Esophagus muscularis mucosa (tissue), 4 donors: ENCODE measurements around the gene SORCS2. TPM values are rescaled to one million over a fixed set of nuclear protein-coding genes. Genes with fewer than 3 reads are reported as not detected.

Experiments
- DNase-seq: peaks from one replicate; pipeline ENCODE4 v3.0.0-alpha.2; 2017; ENCODE audit errors: extremely low spot score
- H3K27ac ChIP-seq, 4 donors: fragments of 200-600 bp; sonication (generic); replicated peaks in 1 of 4; 1 replicate in 3 of 4; 2 replicates in 1 of 4; pipeline ENCODE4 v1.5.1; 2016 to 2019; ENCODE audit warnings: mild to moderate bottlenecking in 1 of 4
- H3K27me3 ChIP-seq, 4 donors: fragments of 200-600 bp; sonication (generic); one replicate each; pipeline versions ENCODE4 v1.5.1 to v1.6.0; 2016 to 2019
- H3K36me3 ChIP-seq, 4 donors: fragments of 200-600 bp; sonication (generic); one replicate each; pipeline ENCODE4 v1.5.1; 2016 to 2019
- H3K4me1 ChIP-seq, 4 donors: fragments of 200-600 bp; sonication (generic); one replicate each; pipeline ENCODE4 v1.5.1; 2016 to 2019
- H3K4me3 ChIP-seq, 4 donors: fragments of 200-600 bp; sonication (generic); 1 replicate in 2 of 4; 2 replicates in 2 of 4; pipeline ENCODE4 v1.5.1; 2016 to 2019; ENCODE audit warnings: mild to moderate bottlenecking in 4 of 4, moderate library complexity in 1 of 4
- H3K9me3 ChIP-seq, 4 donors: fragments of 200-600 bp; sonication (generic); 1 replicate in 3 of 4; 2 replicates in 1 of 4; pipeline ENCODE4 v1.5.1; 2016 to 2019
- EP300 ChIP-seq: sonication (generic); formaldehyde crosslinking; IDR thresholded peaks from one replicate; pipeline ENCODE4 v1.6.1; 2017; ENCODE audit warnings: antibody characterized with exemption
- POLR2A ChIP-seq: fragments of 450-650 bp; IDR thresholded peaks from one replicate; pipeline ENCODE4 v1.6.1; 2017; ENCODE audit warnings: antibody characterized with exemption, moderate library complexity, mild to moderate bottlenecking, low read depth
- POLR2AphosphoS5 ChIP-seq, 2 donors: sonication (generic); formaldehyde crosslinking; IDR thresholded peaks; one replicate each; pipeline ENCODE4 v1.6.1; 2017; ENCODE audit warnings: antibody characterized with exemption in 2 of 2
- WGBS: methylation state at CpG from one replicate; pipeline ENCODE4 v1.1.5; 2018; 5-methylcytosine and 5-hydroxymethylcytosine counted together
- intact Hi-C: fragments of 100-400 bp; cut with DNase I; formaldehyde crosslinking; loops from one replicate; pipeline ENCODE4 v1.15.1; 2023
- total RNA-seq, 4 donors: library from RNA; depleted of rRNA; stranded (reverse); fragments of >200 nt; gene quantifications; one replicate each; pipeline versions ENCODE4 v1.1.0 to v1.2.1, GENCODE V29; 2016
- TF ChIP-seq, protein P1 (sequence below), 3 experiments: fragments of 200-600 bp in 2 of 3; fragments of 450-650 bp in 1 of 3; sonication (generic) in 2 of 3; IDR thresholded peaks; one replicate each; pipeline ENCODE4 v1.5.1; 2017 to 2019; ENCODE audit warnings: antibody characterized with exemption in 3 of 3, mild to moderate bottlenecking in 2 of 3, moderate library complexity in 1 of 3

Gene SORCS2
- total RNA-seq, 4 donors from 2014 or later: 3.3 to 10.1 (median 4.3) TPM

GRCh38 chr4:7171191-7171900 is 21.0 kb upstream of the SORCS2 start:
- no peaks in the 10 kb centered on the region for H3K36me3 ChIP-seq
- TF ChIP-seq EP300 (no peak), POLR2AphosphoS5 (IDR thresholded peaks at IDR 0.05) (no peak), POLR2A (no peak)
- TF ChIP-seq, protein P1, sequence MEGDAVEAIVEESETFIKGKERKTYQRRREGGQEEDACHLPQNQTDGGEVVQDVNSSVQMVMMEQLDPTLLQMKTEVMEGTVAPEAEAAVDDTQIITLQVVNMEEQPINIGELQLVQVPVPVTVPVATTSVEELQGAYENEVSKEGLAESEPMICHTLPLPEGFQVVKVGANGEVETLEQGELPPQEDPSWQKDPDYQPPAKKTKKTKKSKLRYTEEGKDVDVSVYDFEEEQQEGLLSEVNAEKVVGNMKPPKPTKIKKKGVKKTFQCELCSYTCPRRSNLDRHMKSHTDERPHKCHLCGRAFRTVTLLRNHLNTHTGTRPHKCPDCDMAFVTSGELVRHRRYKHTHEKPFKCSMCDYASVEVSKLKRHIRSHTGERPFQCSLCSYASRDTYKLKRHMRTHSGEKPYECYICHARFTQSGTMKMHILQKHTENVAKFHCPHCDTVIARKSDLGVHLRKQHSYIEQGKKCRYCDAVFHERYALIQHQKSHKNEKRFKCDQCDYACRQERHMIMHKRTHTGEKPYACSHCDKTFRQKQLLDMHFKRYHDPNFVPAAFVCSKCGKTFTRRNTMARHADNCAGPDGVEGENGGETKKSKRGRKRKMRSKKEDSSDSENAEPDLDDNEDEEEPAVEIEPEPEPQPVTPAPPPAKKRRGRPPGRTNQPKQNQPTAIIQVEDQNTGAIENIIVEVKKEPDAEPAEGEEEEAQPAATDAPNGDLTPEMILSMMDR (IDR thresholded peaks at IDR 0.05): no peak
- no peak overlapping the region for H3K4me3 ChIP-seq
- 86% methylated on average over 4 of the region's 4 CpGs for WGBS
- no peaks in the 10 kb centered on the region for H3K27me3 ChIP-seq
- no peak for DNase-seq
- no peaks in the 10 kb centered on the region for H3K4me1 ChIP-seq
- no peak overlapping the region for H3K27ac ChIP-seq
- intact Hi-C loops: no loop called here
- H3K9me3 ChIP-seq: no peaks in the 10 kb centered on the region

GRCh38 chr4:7172508-7172907 is 19.8 kb upstream of the SORCS2 start:
- Histone ChIP-seq H3K4me3 (no peak overlapping the region), H3K27me3 (no peaks in the 10 kb centered on the region), H3K36me3 (no peaks in the 10 kb centered on the region), H3K9me3 (no peaks in the 10 kb centered on the region), H3K4me1 (no peaks in the 10 kb centered on the region), H3K27ac (no peak overlapping the region)
- DNase-seq: no peak
- intact Hi-C loops: no loop called here
- TF ChIP-seq POLR2A (no peak), EP300 (no peak), POLR2AphosphoS5 (IDR thresholded peaks at IDR 0.05) (no peak)
- TF ChIP-seq, protein P1 (IDR thresholded peaks at IDR 0.05): no peak
- 100% methylated on average over 6 of the region's 6 CpGs for WGBS

DNA sequence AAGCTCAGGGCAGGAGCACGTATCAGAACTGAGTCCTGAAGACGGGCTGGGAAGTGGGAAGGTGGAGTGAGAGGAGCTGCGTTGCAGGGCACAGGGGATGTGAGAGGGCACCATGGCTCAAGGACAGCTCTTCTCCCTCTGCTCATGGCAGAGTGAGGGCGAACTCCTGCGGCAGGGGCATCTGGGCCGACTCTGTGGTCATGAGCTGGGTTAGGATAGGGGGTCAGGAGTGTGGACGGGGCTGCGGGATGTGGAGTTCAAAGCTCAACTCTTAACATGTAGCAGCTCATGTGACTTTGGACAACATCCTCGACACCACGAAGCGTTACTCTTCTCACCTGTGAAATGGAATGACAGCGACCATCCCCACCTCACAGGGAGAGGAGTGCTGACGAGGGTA is 19.4 kb upstream of the SORCS2 start:
- intact Hi-C loops: no loop called here
- Histone ChIP-seq H3K27me3 (no peaks in the 10 kb centered on the region), H3K9me3 (no peaks in the 10 kb centered on the region), H3K4me1 (no peaks in the 10 kb centered on the region), H3K4me3 (no peak overlapping the region), H3K27ac (no peak overlapping the region), H3K36me3 (no peaks in the 10 kb centered on the region)
- WGBS: 93% methylated on average over 13 of the region's 13 CpGs
- TF ChIP-seq POLR2AphosphoS5 (IDR thresholded peaks at IDR 0.05): no peak
- TF ChIP-seq, protein P1 (IDR thresholded peaks at IDR 0.05): no peak
- no peak for TF ChIP-seq POLR2A
- no peak for TF ChIP-seq EP300
- no peak for DNase-seq

DNA sequence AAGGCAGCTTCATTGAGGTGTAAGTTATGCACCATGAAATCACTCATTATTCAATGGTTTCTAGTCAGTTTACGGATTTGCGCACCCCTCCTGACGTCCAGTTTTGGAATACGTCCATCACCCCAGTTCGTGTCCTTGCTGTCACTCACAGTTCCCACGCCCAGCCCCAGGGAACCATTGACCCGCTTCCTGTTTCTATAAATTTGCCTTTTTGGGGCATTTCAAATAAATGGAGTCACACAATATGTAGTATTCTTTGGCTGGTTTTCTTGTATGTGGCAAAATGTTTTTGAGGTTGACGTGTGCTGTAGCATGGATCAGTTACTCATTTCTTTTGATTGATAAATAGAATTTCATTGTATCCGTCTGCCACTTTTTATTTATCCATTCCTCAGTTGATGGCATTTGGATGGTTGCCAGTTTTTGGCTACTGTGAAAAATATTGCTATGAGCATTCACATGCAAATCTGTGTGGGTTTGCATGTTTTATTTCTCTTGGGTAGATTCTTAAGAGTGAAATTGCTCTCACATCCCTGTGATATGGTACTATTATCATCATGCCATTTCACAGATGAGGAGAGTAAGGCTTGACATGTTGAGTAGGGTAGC is 18.4 kb upstream of the SORCS2 start:
- no peak overlapping the region for H3K27ac ChIP-seq
- DNase-seq: no peak
- no peaks in the 10 kb centered on the region for H3K4me1 ChIP-seq
- TF ChIP-seq EP300 (no peak), POLR2AphosphoS5 (IDR thresholded peaks at IDR 0.05) (no peak), POLR2A (no peak)
- TF ChIP-seq, protein P1 (IDR thresholded peaks at IDR 0.05): no peak
- H3K4me3 ChIP-seq: no peak overlapping the region
- H3K27me3 ChIP-seq: no peaks in the 10 kb centered on the region
- intact Hi-C loops: no loop called here
- H3K9me3 ChIP-seq: peaks cover 0 to under 1% (median 0%) of the 10 kb centered on the region in 4 donors
- H3K36me3 ChIP-seq: no peaks in the 10 kb centered on the region
- WGBS: 63% methylated on average over 9 of the region's 9 CpGs
